Astrocyte (in vitro differentiated cells and primary cell): ENCODE measurements around the gene ZNF280D. TPM values are rescaled to one million over a fixed set of nuclear protein-coding genes. Genes with fewer than 3 reads are reported as not detected.

Source experiments
- DNase-seq: peaks from one replicate; pipeline ENCODE4 v3.0.0-alpha.2; 2010; ENCODE audit warnings: low read depth
- FAIRE-seq: peaks from 2 replicates; lab custom pipeline; 2011; peaks lifted over from hg19 to GRCh38; lab: Jason Lieb, UNC
- H2AFZ ChIP-seq: 2 replicates; pipeline ENCODE4 v1.6.0; 2012; ENCODE audit warnings: low read depth, low read length, inconsistent platforms
- H3K27ac ChIP-seq: 2 replicates; pipeline ENCODE4 v1.5.1; 2011; ENCODE audit warnings: low read depth, low read length, inconsistent platforms
- H3K27me3 ChIP-seq: 2 replicates; pipeline ENCODE4 v1.6.0; 2011; ENCODE audit warnings: low read length, inconsistent platforms; ENCODE audit not compliant: insufficient read depth
- H3K36me3 ChIP-seq: 2 replicates; pipeline ENCODE4 v1.5.1; 2011; ENCODE audit warnings: low read length, inconsistent platforms; ENCODE audit not compliant: insufficient read depth
- H3K4me1 ChIP-seq: 2 replicates; pipeline ENCODE4 v1.5.1; 2011; ENCODE audit warnings: low read length, inconsistent platforms; ENCODE audit not compliant: insufficient read depth
- H3K4me2 ChIP-seq: 2 replicates; pipeline ENCODE4 v1.6.0; 2012; ENCODE audit warnings: low read length, inconsistent platforms
- H3K4me3 ChIP-seq: 2 replicates; pipeline ENCODE4 v1.5.1; 2011; ENCODE audit warnings: low read depth, mild to moderate bottlenecking, low read length, inconsistent platforms; ENCODE audit not compliant: insufficient read depth
- H3K79me2 ChIP-seq: 2 replicates; pipeline ENCODE4 v1.6.0; 2012; ENCODE audit warnings: mild to moderate bottlenecking, low read length, inconsistent platforms; ENCODE audit not compliant: insufficient read depth
- H3K9ac ChIP-seq: 2 replicates; pipeline ENCODE4 v1.6.0; 2012; ENCODE audit warnings: mild to moderate bottlenecking, low read length, inconsistent platforms
- H3K9me3 ChIP-seq: 2 replicates; pipeline ENCODE4 v1.5.1; 2012; ENCODE audit warnings: low read depth, mild to moderate bottlenecking, low read length, inconsistent platforms; ENCODE audit not compliant: insufficient read depth
- H4K20me1 ChIP-seq: 2 replicates; pipeline ENCODE4 v1.6.0; 2012; ENCODE audit warnings: low read length, inconsistent platforms; ENCODE audit not compliant: insufficient read depth
- H3K27ac Mint-ChIP-seq: one replicate; pipeline ENCODE4 v1.8.0; 2021; ENCODE audit warnings: mild to moderate bottlenecking, mixed read lengths; ENCODE audit not compliant: unreplicated experiment
- H3K27me3 Mint-ChIP-seq: one replicate; pipeline ENCODE4 v1.8.0; 2021; ENCODE audit warnings: low read depth, mixed read lengths; ENCODE audit not compliant: unreplicated experiment
- H3K36me3 Mint-ChIP-seq: one replicate; pipeline ENCODE4 v1.8.0; 2021; ENCODE audit warnings: low read depth, mixed read lengths; ENCODE audit not compliant: unreplicated experiment
- H3K4me1 Mint-ChIP-seq: one replicate; pipeline ENCODE4 v1.8.0; 2021; ENCODE audit warnings: low read depth, mixed read lengths; ENCODE audit not compliant: unreplicated experiment
- H3K4me3 Mint-ChIP-seq: one replicate; pipeline ENCODE4 v1.8.0; 2021; ENCODE audit warnings: mild to moderate bottlenecking, moderate library complexity, mixed read lengths; ENCODE audit not compliant: unreplicated experiment
- H3K9me3 Mint-ChIP-seq: one replicate; pipeline ENCODE4 v1.8.0; 2021; ENCODE audit warnings: mild to moderate bottlenecking, mixed read lengths; ENCODE audit not compliant: unreplicated experiment
- CTCF ChIP-seq: IDR thresholded peaks from 2 replicates; pipeline ENCODE4 v1.5.1; 2011; ENCODE audit warnings: low read depth, mild to moderate bottlenecking, inconsistent platforms, low read length, moderate library complexity; ENCODE audit not compliant: insufficient read depth
- EZH2 ChIP-seq: IDR thresholded peaks from 2 replicates; pipeline ENCODE4 v1.6.1; 2012; ENCODE audit warnings: mild to moderate bottlenecking, low read length, inconsistent platforms; ENCODE audit not compliant: insufficient read depth
- total RNA-seq: library from RNA; stranded (reverse); gene quantifications from 2 replicates; pipeline ENCODE4 v1.2.1, GENCODE V29; 2021

The ZNF280D gene
- total RNA-seq, 1 donor from 2014 or later: 13.7 TPM

GRCh38 chr15:56660943-56661342 is 72.4 kb downstream of the ZNF280D start:
- peaks cover 6% of the 10 kb centered on the region for H3K36me3 Mint-ChIP-seq

GRCh38 chr15:56659197-56659596 is 74.1 kb downstream of the ZNF280D start:
- Mint-ChIP-seq H3K36me3 (peaks cover 3% of the 10 kb centered on the region), H3K4me3 (no peak overlapping the region)

More at GRCh38 chr15:56660943-56661342, 72.4 kb downstream of the ZNF280D start:
- TF ChIP-seq CTCF: no peak
- no peak for TF ChIP-seq EZH2
- no peak overlapping the region for H3K27ac ChIP-seq
- H3K4me2 ChIP-seq: no peak overlapping the region
- no peak overlapping the region for H3K4me3 ChIP-seq
- no peak overlapping the region for H3K9ac ChIP-seq
- no peaks in the 10 kb centered on the region for H3K4me1 ChIP-seq
- no peaks in the 10 kb centered on the region for H3K9me3 Mint-ChIP-seq
- H3K79me2 ChIP-seq: no peaks in the 10 kb centered on the region
- no peak overlapping the region for H3K27ac Mint-ChIP-seq
- H3K4me3 Mint-ChIP-seq: no peak overlapping the region
- no peaks in the 10 kb centered on the region for H3K27me3 ChIP-seq
- H3K36me3 ChIP-seq: peaks cover 5% of the 10 kb centered on the region
- DNase-seq (no peak), FAIRE-seq (no peak)
- peaks cover 3% of the 10 kb centered on the region for H3K4me1 Mint-ChIP-seq
- H3K9me3 ChIP-seq: no peaks in the 10 kb centered on the region
- no peaks in the 10 kb centered on the region for H3K27me3 Mint-ChIP-seq
- no peaks in the 10 kb centered on the region for H4K20me1 ChIP-seq
- H2AFZ ChIP-seq: no peak overlapping the region

More at GRCh38 chr15:56659197-56659596, 74.1 kb downstream of the ZNF280D start:
- Histone ChIP-seq H3K4me3 (no peak overlapping the region), H3K9me3 (no peaks in the 10 kb centered on the region), H2AFZ (no peak overlapping the region), H3K36me3 (no peaks in the 10 kb centered on the region), H3K4me1 (no peaks in the 10 kb centered on the region), H3K27ac (no peak overlapping the region), H4K20me1 (no peaks in the 10 kb centered on the region), H3K9ac (no peak overlapping the region), H3K4me2 (no peak overlapping the region), H3K79me2 (no peaks in the 10 kb centered on the region), H3K27me3 (no peaks in the 10 kb centered on the region)
- DNase-seq (no peak), FAIRE-seq (no peak)
- TF ChIP-seq EZH2 (no peak), CTCF (no peak)
- H3K4me1 Mint-ChIP-seq: peaks cover 3% of the 10 kb centered on the region
- H3K27ac Mint-ChIP-seq: no peak overlapping the region
- H3K9me3 Mint-ChIP-seq: no peaks in the 10 kb centered on the region
- H3K27me3 Mint-ChIP-seq: no peaks in the 10 kb centered on the region
